Epithelial cell of alveolus of lung (primary cell): ENCODE results near the gene DNAL4. TPM values are rescaled to one million over a fixed set of nuclear protein-coding genes. Genes with fewer than 3 reads are reported as not detected.

Experiments
- total RNA-seq: library from RNA; depleted of rRNA; stranded (reverse); fragments of >200 nt; gene quantifications from 2 replicates; pipeline ENCODE4 v1.2.1, GENCODE V29; 2015

The DNAL4 gene
- total RNA-seq = 21.1 and 33.5 TPM in 2 replicates

GRCh38 chr22:38793721-38794466 is at the start of gene DNAL4:
TSS of gene DNAL4 (minus strand) at chr22:38794143. CDS start at chr22:38782731, 11,412 bp downstream.

GRCh38 chr22:38755911-38756532 is 37.9 kb downstream of the DNAL4 start, which contains the start of gene SUN2:
TSS of gene SUN2 (minus strand) at chr22:38755998. CDS start at chr22:38752628, 3,370 bp downstream.

Other genes with a start within 250 kb of the DNAL4 start
- gene DMC1, start 224.0 kb downstream of the DNAL4 start, total RNA-seq = 1.0 and 1.9 TPM in 2 replicates
- 0.48 and 0.52 TPM in 2 replicates for gene FAM227A, start 137.8 kb downstream of the DNAL4 start, total RNA-seq
- 19.7 and 35.9 TPM in 2 replicates for gene CBY1, start 137.5 kb downstream of the DNAL4 start, total RNA-seq
- 34.3 and 80.5 TPM in 2 replicates for gene TOMM22, start 112.2 kb downstream of the DNAL4 start, total RNA-seq
- 35.2 and 72.5 TPM in 2 replicates for gene JOSD1, start 93.2 kb downstream of the DNAL4 start, total RNA-seq
- gene GTPBP1, start 88.2 kb downstream of the DNAL4 start, total RNA-seq = 22.9 and 31.8 TPM in 2 replicates
- gene SUN2, start 38.1 kb downstream of the DNAL4 start, total RNA-seq = 74.7 and 80.8 TPM in 2 replicates
- gene NPTXR, start 49.9 kb upstream of the DNAL4 start, total RNA-seq = 0.78 and 4.4 TPM in 2 replicates
- gene CBX6, start 78.1 kb upstream of the DNAL4 start, total RNA-seq = 51.2 and 56.5 TPM in 2 replicates
- gene APOBEC3A, start 163.5 kb upstream of the DNAL4 start, total RNA-seq = not detected in 2 replicates
- 9.7 and 31.5 TPM in 2 replicates for gene APOBEC3B, start 188.2 kb upstream of the DNAL4 start, total RNA-seq
- 26.5 and 31.0 TPM in 2 replicates for gene APOBEC3C, start 220.1 kb upstream of the DNAL4 start, total RNA-seq
- 1.7 and 3.0 TPM in 2 replicates for gene APOBEC3D, start 227.0 kb upstream of the DNAL4 start, total RNA-seq
- 3.9 and 5.5 TPM in 2 replicates for gene APOBEC3F, start 246.7 kb upstream of the DNAL4 start, total RNA-seq